Inflammatory macrophage treated with lipopolysaccharide for 4 hours (primary cell): ENCODE data around the gene BAIAP2L2.
A peak's percentile ranks its signal among the peaks of the same experiment; 100 is the strongest.
"Not testable (repeated sequence)": the region's sequence is repeated elsewhere in the genome, so short reads cannot be mapped to it uniquely, and the experiment has no call there.

Experiments
- DNase-seq: peaks from one replicate; pipeline ENCODE4 v3.0.0-alpha.2; 2020

The BAIAP2L2 gene

GRCh38 chr22:38126928-38127668 is 16.6 kb upstream of the BAIAP2L2 start:
- DNase-seq, result no peak

- DNase-seq, result no peak
Measured at GRCh38 chr22:38125751-38126201, 15.3 kb upstream of the BAIAP2L2 start.

- no peak for DNase-seq
Measured at GRCh38 chr22:38125038-38125610, 14.6 kb upstream of the BAIAP2L2 start.

GRCh38 chr22:38124236-38124974 is 13.9 kb upstream of the BAIAP2L2 start:
- no peak for DNase-seq

- no peak for DNase-seq
Measured at GRCh38 chr22:38122616-38123015, 12.1 kb upstream of the BAIAP2L2 start.

- DNase-seq, result no peak
Measured at GRCh38 chr22:38120359-38121110, 10.1 kb upstream of the BAIAP2L2 start.

GRCh38 chr22:38118747-38119146 is 8.3 kb upstream of the BAIAP2L2 start:
- DNase-seq, result not testable (repeated sequence)

GRCh38 chr22:38118182-38118581 is 7.7 kb upstream of the BAIAP2L2 start:
- DNase-seq, result no peak

- DNase-seq, result not testable (repeated sequence)
Measured at GRCh38 chr22:38117556-38117955, 7.1 kb upstream of the BAIAP2L2 start.

- no peak for DNase-seq
Measured at GRCh38 chr22:38115423-38116205, 5.1 kb upstream of the BAIAP2L2 start.

- DNase-seq, result peak; percentile 77
Measured at GRCh38 chr22:38114484-38115398, 4.3 kb upstream of the BAIAP2L2 start.

GRCh38 chr22:38112381-38112780 is 1.9 kb upstream of the BAIAP2L2 start:
- DNase-seq, result no peak

GRCh38 chr22:38111925-38112355 is 1.5 kb upstream of the BAIAP2L2 start:
- DNase-seq, result no peak

GRCh38 chr22:38110863-38111852 is 674 bp upstream of the BAIAP2L2 start:
- DNase-seq, result no peak

- DNase-seq, result no peak
Measured at GRCh38 chr22:38109371-38110001, 998 bp downstream of the BAIAP2L2 start.

GRCh38 chr22:38108561-38109319 is 1.7 kb downstream of the BAIAP2L2 start:
- DNase-seq, result no peak

GRCh38 chr22:38107692-38108515 is 2.6 kb downstream of the BAIAP2L2 start:
- DNase-seq, result no peak
